ENCODE measurements around the gene ADM.

The ADM gene

GRCh38 chr11:10288881-10289764 is 15.8 kb upstream of the ADM start:
- DNase-seq: no peak
- intact Hi-C loops (cut with DNase I): no loop called here

DNA sequence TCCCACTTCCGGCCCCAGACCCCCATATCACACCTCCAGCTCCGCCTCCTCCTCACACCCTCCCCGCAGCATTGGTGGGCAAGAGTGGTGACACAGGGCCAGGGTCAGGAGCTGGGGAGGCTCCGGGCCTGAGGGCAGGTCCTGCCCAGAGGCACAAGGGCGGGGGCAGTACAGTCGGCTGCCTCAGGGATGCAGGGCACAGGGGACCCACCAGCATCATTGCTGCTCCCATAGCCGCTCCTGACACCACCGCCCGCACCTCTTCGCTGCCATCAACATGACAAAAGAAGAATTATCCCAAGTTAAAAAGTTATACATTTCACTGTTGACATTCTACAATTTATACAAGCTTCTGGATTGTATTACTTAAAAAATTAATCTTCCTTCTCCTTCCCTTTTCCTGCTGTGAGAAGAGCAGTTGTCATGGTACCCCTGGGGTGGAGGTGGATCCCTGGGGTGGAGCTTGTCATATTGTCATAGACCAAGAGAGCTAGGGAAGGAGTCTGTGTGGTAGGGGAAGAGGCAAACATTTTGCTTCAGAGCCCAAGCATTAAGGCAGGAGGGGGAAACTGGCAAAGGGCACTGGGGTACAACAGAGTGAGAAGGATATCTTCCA is 15.0 kb upstream of the ADM start:
- DNase-seq: peak in 35 of 42 donors; percentile 22 to 88 (median 61)
- intact Hi-C loops (cut with DNase I): no loop called here

- intact Hi-C loops (cut with DNase I): no loop called here
These were observed 12.9 kb upstream of the ADM start for GRCh38 chr11:10291801-10292638.

GRCh38 chr11:10293423-10294289 is 11.2 kb upstream of the ADM start, which contains the start of gene SBF2:
Gene SBF2, minus strand, starts transcription at chr11:10294219. Its CDS starts 150 bp downstream, at chr11:10294069.
- intact Hi-C loops (cut with DNase I): no loop called here
- DNase-seq: peak; percentile 42 to 93 (median 86)

More at GRCh38 chr11:10291801-10292638, 12.9 kb upstream of the ADM start:
- DNase-seq: peak in 3 of 42 donors; percentile 23 to 50 (median 28)

- intact Hi-C loops (cut with DNase I): no loop called here
- DNase-seq: peak in 35 of 42 donors; percentile 7 to 65 (median 40)
These were observed 10.5 kb upstream of the ADM start for GRCh38 chr11:10294290-10294953.

GRCh38 chr11:10295064-10295901 is 9.6 kb upstream of the ADM start:
- intact Hi-C loops (cut with DNase I): no loop called here
- no peak for DNase-seq

DNA sequence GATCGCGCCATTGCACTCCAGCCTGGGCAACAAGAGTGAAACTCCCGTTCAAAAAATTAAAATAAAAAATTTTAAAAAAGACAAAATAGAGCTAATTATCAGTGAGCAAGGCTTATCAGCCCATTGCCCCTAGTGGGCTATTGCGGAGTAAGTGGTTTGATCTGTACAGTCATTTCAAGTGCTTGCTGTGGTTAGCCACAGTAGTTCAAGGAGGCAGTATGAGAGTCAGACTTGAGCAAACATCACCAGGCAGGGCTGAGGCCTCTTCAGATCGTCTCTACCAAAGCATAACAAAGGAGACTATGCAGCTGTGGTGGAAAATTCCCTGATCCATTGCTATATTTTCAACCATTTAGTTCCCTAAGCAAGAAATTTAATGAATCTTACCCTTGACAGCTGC is 6.5 kb upstream of the ADM start:
- DNase-seq: no peak
- intact Hi-C loops (cut with DNase I): no loop called here

DNA sequence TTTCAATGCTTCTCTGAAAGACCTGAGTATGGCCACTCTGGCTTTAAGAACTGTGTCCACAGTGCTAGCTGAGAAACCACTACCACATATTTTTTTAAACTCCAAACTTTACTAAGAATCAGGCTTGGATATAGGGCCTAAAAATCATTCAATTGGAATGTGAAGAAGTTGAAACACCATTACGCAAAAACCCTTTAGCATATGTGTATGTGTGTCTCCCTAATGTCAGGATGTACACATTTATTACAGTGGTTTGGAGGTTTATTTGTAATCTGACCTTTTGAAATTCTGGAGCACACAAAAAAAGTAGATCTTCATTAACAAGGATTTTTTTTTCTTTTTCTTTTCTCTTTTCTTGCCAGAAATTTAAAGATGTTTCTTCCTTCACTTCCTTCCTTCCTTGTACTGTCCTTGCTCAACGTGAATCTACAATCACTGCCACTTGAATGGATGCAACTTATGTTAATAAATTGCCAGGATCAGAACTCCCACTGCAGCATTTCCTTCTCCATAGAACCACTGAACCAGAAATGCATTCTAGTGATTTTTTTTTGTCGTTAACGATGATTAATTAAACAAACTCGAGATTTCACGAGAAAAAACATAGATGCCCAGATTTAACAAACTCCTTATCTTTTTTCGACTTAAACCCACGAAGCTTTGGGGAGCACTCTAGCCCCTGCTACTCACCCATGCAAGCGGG is 3.1 kb upstream of the ADM start:
- intact Hi-C loops (cut with DNase I): loop anchor here (10.0 kb wide), 1 partner anchor 317 kb away; no protein-coding TSS in a partner anchor
- DNase-seq: no peak

GRCh38 chr11:10302359-10302743 is 2.5 kb upstream of the ADM start:
- intact Hi-C loops (cut with DNase I): loop anchor here (10.0 kb wide), 1 partner anchor 318 kb away; no protein-coding TSS in a partner anchor
- peak in 1 of 42 donors; percentile 16 for DNase-seq

GRCh38 chr11:10302744-10303557 is 1.9 kb upstream of the ADM start:
- intact Hi-C loops (cut with DNase I): loop anchor here (10.0 kb wide), 1 partner anchor 318 kb away; no protein-coding TSS in a partner anchor
- DNase-seq: peak; percentile 43 to 87 (median 74)

DNA sequence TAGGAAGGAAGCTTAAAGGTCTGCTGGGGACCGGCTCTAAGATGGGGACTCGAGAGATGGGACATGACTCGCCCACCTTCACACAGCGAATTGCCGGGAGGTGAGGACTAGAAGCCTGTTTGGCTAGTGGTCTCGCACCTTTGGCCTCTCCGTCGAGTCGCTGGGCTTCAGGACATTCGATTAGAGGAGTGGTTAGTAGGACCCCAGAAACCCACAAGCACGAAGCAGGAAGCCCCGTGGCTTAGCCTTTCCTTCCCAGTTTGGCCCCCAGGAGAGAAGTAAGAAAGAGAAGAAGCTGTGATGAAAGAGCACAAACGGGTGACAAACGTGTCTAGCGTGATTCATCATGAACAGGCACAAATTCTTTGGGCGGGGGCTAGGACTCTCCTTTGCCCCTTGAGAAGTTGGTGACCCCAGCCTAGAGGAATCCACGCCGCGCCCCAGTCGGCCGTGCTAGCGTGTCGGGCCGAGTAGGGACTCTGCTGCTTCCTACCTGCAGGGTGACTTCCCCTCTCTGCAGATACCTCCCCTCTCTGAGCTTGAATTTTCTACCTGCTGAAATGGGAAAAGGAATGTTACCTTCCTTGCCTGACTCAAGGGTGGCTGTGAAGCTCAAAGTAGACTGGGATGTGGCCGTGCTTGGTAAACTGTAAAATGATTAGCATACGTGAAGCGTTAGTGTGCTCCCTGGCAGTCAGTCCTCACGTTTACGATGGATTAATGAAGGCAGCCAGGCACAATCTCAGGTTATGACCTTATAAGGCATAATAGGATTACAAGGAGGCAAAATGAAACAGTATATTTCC is 1.1 kb upstream of the ADM start:
- intact Hi-C loops (cut with DNase I): loop anchor here (10.0 kb wide), 1 partner anchor 319 kb away; no protein-coding TSS in a partner anchor
- DNase-seq: peak in 15 of 42 donors; percentile 13 to 57 (median 34)

- DNase-seq: peak in 29 of 42 donors; percentile 14 to 65 (median 36)
- intact Hi-C loops (cut with DNase I): loop anchor here (5.0 to 10.0 kb wide), 3 partner anchors 98 to 548 kb away; no protein-coding TSS in a partner anchor
These were observed 540 bp downstream of the ADM start for GRCh38 chr11:10305262-10305963.

Measured in head of caudate nucleus (tissue), 42 donors.